HEK293T (cell line): ENCODE measurements around the gene GRSF1.

Experiments used
- CTCF ChIA-PET: fragments of 350-600 bp; formaldehyde crosslinking; extraction: SDS; loops from one replicate; lab custom pipeline; 2021; ENCODE audit warnings: antibody characterized with exemption, inconsistent platforms; lab: Yijun Ruan, JAX
- POLR2A ChIA-PET: fragments of 350-600 bp; formaldehyde crosslinking; extraction: SDS; loops from one replicate; lab custom pipeline; 2020; ENCODE audit warnings: antibody characterized with exemption, inconsistent platforms; lab: Yijun Ruan, JAX
- DNase-seq: peaks from one replicate; pipeline ENCODE4 v3.0.0; 2012; ENCODE audit warnings: mixed read lengths; ENCODE audit errors: extremely low spot score
- ARNT ChIP-seq: fragments of 450-650 bp; IDR thresholded peaks from 2 replicates; pipeline ENCODE4 v1.6.1; 2017; ENCODE audit warnings: mild to moderate bottlenecking
- BHLHE40 ChIP-seq: fragments of 450-650 bp; IDR thresholded peaks from 2 replicates; pipeline ENCODE4 v1.6.1; 2016; ENCODE audit warnings: mild to moderate bottlenecking, moderate library complexity, borderline replicate concordance
- CTBP1 ChIP-seq: fragments of 450-650 bp; IDR thresholded peaks from 2 replicates; pipeline ENCODE4 v1.6.1; 2016; ENCODE audit warnings: borderline replicate concordance
- ELF4 ChIP-seq: fragments of 450-650 bp; IDR thresholded peaks from 2 replicates; pipeline ENCODE4 v1.6.1; 2017; ENCODE audit warnings: antibody characterized with exemption
- FOXA1 ChIP-seq: fragments of 450-650 bp; IDR thresholded peaks from 2 replicates; pipeline ENCODE4 v1.6.1; 2016; ENCODE audit warnings: mild to moderate bottlenecking
- FOXK2 ChIP-seq: fragments of 450-650 bp; IDR thresholded peaks from 2 replicates; pipeline ENCODE4 v1.6.1; 2016; ENCODE audit warnings: mild to moderate bottlenecking
- FOXM1 ChIP-seq: fragments of 450-650 bp; IDR thresholded peaks from 2 replicates; pipeline ENCODE4 v1.6.1; 2017; ENCODE audit warnings: mild to moderate bottlenecking, borderline replicate concordance
- HDGF ChIP-seq: fragments of 450-650 bp; IDR thresholded peaks from 2 replicates; pipeline ENCODE4 v1.6.1; 2017; ENCODE audit warnings: antibody characterized with exemption, borderline replicate concordance
- L3MBTL2 ChIP-seq: fragments of 450-650 bp; conservative IDR thresholded peaks from 2 replicates; pipeline ENCODE4 v1.6.1; 2016; ENCODE audit warnings: mild to moderate bottlenecking
- LEF1 ChIP-seq: fragments of 450-650 bp; IDR thresholded peaks from 2 replicates; pipeline ENCODE4 v1.6.1; 2017; ENCODE audit warnings: mild to moderate bottlenecking, borderline replicate concordance
- NFRKB ChIP-seq: fragments of 450-650 bp; IDR thresholded peaks from 2 replicates; pipeline ENCODE4 v1.6.1; 2016; ENCODE audit warnings: mild to moderate bottlenecking, moderate library complexity
- SP1 ChIP-seq: fragments of 450-650 bp; IDR thresholded peaks from 2 replicates; pipeline ENCODE4 v1.6.1; 2017
- SUZ12 ChIP-seq: fragments of 450-650 bp; IDR thresholded peaks from 2 replicates; pipeline ENCODE4 v1.6.1; 2016; ENCODE audit warnings: mild to moderate bottlenecking
- TARDBP ChIP-seq: fragments of 450-650 bp; IDR thresholded peaks from 2 replicates; pipeline ENCODE4 v1.6.1; 2016
- ZNF384 ChIP-seq: fragments of 450-650 bp; IDR thresholded peaks from 2 replicates; pipeline ENCODE4 v1.6.1; 2016
- TF ChIP-seq, protein P1 (sequence below): fragments of 450-650 bp; IDR thresholded peaks from 2 replicates; pipeline ENCODE4 v1.6.1; 2016

GRSF1 gene, protein sequence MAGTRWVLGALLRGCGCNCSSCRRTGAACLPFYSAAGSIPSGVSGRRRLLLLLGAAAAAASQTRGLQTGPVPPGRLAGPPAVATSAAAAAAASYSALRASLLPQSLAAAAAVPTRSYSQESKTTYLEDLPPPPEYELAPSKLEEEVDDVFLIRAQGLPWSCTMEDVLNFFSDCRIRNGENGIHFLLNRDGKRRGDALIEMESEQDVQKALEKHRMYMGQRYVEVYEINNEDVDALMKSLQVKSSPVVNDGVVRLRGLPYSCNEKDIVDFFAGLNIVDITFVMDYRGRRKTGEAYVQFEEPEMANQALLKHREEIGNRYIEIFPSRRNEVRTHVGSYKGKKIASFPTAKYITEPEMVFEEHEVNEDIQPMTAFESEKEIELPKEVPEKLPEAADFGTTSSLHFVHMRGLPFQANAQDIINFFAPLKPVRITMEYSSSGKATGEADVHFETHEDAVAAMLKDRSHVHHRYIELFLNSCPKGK

DNA sequence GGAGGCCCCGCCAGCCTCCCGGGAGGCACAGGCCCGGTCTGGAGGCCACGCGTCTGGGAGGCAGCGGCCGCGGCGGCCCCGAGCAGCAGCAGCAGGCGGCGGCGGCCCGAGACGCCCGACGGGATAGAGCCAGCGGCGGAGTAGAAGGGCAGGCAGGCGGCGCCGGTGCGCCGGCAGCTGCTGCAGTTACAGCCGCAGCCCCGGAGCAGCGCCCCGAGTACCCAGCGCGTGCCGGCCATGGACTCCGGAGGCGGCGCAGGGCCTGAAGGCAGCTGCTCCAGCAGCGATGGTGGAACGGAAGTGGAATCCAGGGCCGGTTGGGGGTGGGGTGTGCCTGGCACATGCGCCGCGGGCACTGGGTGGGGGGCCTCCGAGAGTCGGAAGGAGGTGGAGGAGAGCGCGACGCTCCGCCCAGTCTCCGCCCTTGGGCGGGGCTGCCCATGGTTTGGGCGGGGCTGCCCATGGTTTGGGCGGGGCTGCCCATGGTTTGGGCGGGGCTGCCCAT lies at the start of gene GRSF1:
TSS of gene GRSF1 (minus strand) at position 302 of the 505 bp plus-strand sequence. CDS start at position 239, 63 bp downstream.
- ChIA-PET CTCF (no interaction called here), POLR2A (interaction anchor here (0.7 to 1.0 kb wide), 7 partner anchors 10 to 155 kb away, joined by 3 to 4 read pairs (median 3); partner anchors contain the start of gene MOB1B)
- TF ChIP-seq ELF4: no peak
- peak; percentile 79; the same call in 1 of the 2 replicates for TF ChIP-seq LEF1
- peak; percentile 53; the same call in 1 of the 2 replicates for TF ChIP-seq ARNT
- DNase-seq: peak; percentile 96

DNA sequence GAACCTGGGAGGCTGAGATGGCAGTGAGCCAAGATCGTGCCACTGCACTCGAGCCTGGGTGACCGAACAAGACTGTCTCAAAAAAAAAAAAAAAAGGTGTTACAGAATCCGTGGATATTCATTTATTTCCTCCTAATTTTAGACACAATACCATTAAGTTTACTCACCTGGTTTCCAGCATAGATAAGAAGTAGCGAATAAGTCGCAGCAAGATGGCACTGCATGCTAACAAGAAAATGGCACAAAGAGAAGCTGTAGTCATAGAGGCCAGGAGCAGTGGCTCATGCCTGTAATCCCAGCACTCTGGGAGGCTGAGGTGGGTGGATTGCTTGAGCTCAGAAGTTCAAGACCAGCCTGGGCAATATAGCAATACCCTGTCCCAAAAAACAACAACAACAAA lies 45.5 kb upstream of the GRSF1 start:
- POLR2A ChIA-PET: interaction anchor here (1.0 kb wide), 1 partner anchor 17 kb away, joined by 4 read pairs; the partner anchor contains the start of gene MOB1B
- no peak for DNase-seq
- CTCF ChIA-PET: interaction anchor here (0.8 kb wide), 1 partner anchor 13 kb away, joined by 3 read pairs; no protein-coding TSS in a partner anchor

DNA sequence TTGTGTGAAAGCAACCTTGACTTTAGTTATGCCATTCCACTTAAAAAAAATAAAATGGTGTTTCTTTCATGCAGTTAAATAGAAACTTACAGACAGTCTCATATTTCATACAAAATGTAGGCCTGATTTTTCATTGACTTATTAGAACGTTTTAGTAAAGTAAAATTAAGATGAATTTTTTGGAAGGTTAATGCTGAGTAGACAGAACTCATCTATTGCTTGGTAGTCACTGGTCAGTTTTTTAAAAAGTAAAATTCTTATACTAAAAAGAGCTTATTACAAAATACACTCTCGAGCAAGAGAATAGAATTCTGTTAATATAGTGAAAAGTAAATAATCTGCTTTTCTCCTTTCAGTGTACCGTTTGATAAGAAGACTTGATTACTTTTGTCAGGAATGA lies 41.0 kb upstream of the GRSF1 start:
- no peak for TF ChIP-seq FOXA1
- TF ChIP-seq L3MBTL2: no peak
- TF ChIP-seq NFRKB: no peak
- no peak for TF ChIP-seq ELF4
- TF ChIP-seq, protein P1, sequence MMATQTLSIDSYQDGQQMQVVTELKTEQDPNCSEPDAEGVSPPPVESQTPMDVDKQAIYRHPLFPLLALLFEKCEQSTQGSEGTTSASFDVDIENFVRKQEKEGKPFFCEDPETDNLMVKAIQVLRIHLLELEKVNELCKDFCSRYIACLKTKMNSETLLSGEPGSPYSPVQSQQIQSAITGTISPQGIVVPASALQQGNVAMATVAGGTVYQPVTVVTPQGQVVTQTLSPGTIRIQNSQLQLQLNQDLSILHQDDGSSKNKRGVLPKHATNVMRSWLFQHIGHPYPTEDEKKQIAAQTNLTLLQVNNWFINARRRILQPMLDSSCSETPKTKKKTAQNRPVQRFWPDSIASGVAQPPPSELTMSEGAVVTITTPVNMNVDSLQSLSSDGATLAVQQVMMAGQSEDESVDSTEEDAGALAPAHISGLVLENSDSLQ: no peak
- TF ChIP-seq SUZ12: no peak
- no peak for TF ChIP-seq SP1
- TF ChIP-seq HDGF: no peak
- no peak for TF ChIP-seq LEF1
- TF ChIP-seq ZNF384: no peak
- TF ChIP-seq CTBP1: no peak
- no peak for TF ChIP-seq FOXK2
- no peak for TF ChIP-seq FOXM1
- TF ChIP-seq BHLHE40: no peak
- no peak for TF ChIP-seq TARDBP
- no peak for TF ChIP-seq ARNT
- ChIA-PET CTCF (no interaction called here), POLR2A (no interaction called here)
- DNase-seq: no peak

More for the DNA sequence above, 45.5 kb upstream of the GRSF1 start:
- TF ChIP-seq SUZ12: no peak
- no peak for TF ChIP-seq TARDBP
- no peak for TF ChIP-seq FOXK2
- TF ChIP-seq HDGF: no peak
- no peak for TF ChIP-seq ARNT
- no peak for TF ChIP-seq FOXM1
- TF ChIP-seq NFRKB: no peak
- TF ChIP-seq SP1: no peak
- no peak for TF ChIP-seq FOXA1
- no peak for TF ChIP-seq ELF4
- TF ChIP-seq BHLHE40: no peak
- TF ChIP-seq CTBP1: no peak
- TF ChIP-seq LEF1: no peak
- no peak for TF ChIP-seq L3MBTL2
- TF ChIP-seq, protein P1: no peak
- no peak for TF ChIP-seq ZNF384

DNA sequence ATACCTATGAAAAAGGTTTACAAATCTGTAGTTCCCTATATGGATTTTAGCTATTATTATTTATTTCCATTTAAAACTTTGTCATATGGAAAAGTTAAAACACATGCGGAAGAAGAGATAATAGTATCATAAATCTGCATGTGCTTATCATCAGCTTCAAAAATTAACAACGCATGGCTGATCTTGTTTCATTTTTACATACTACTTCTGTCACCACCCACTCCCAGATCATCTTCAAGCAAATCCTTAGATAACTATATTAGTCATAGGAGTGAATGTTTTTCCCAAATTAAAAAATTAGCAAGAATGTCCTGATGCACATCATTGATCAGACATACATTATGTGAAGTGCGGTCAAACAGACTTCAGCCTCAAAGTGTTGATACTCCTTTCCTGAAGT lies 37.9 kb upstream of the GRSF1 start:
- CTCF ChIA-PET: no interaction called here
- POLR2A ChIA-PET: no interaction called here
- DNase-seq: no peak
- TF ChIP-seq FOXM1 (no peak), ELF4 (no peak), L3MBTL2 (no peak), SUZ12 (no peak), ARNT (no peak), TARDBP (no peak), CTBP1 (no peak), LEF1 (no peak), SP1 (no peak), ZNF384 (no peak), FOXK2 (no peak), BHLHE40 (no peak), HDGF (no peak), NFRKB (no peak), FOXA1 (no peak)
- TF ChIP-seq, protein P1: no peak

DNA sequence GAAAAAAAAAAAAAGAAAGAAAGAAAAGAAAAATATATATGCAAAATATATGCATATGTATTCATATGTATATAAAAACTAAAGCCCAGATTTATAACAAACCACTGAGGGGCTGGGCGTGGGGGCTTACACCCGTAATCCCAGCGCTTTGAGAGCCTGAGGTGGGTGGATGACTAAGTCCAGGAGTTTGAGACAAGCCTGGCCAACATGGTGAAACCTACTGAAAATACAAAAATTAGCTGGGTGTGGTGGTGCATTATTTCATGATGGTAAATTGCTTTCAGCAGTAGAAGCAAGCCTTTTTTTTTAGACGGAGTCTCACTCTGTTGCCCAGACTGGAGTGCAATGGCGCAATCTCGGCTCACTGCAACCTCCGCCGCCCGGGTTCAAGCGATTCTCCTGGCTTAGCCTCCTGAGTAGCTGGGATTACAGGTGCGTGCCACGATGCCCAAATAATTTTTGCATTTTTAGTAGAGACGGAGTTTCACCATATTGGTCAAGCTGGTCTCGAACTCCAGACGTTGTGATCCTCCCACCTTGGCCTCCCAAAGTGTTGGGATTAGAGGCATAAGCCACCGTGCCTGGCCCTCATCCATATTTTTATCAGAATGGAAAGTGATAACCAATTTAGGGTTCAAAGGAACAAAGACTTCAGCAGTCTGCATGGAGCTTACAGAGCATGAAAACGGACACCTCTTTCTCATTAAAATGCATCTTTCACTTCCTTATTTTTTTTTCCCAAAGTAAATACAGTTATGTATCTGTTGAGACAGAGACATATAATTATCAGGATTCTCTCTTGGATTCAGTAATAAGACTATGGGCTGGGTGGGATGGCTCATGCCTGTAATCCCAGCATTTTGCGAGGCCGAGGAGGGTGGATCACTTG lies 34.8 kb upstream of the GRSF1 start:
- CTCF ChIA-PET: interaction anchor here (0.7 kb wide), 1 partner anchor 39 kb away, joined by 5 read pairs; no protein-coding TSS in a partner anchor
- TF ChIP-seq ELF4: no peak
- TF ChIP-seq FOXM1: no peak
- no peak for TF ChIP-seq SUZ12
- TF ChIP-seq, protein P1: no peak
- no peak for TF ChIP-seq HDGF
- TF ChIP-seq LEF1: no peak
- POLR2A ChIA-PET: no interaction called here
- no peak for DNase-seq
